T-cell (primary cell): ENCODE measurements around the gene GHRHR. TPM values are rescaled to one million over a fixed set of nuclear protein-coding genes. Genes with fewer than 3 reads are reported as not detected.

Experiments used
- ATAC-seq, 4 experiments: fragments of 200-7000 bp in 3 of 4; fragments of 150-1000 bp in 1 of 4; cut with Tn5 transposase; replicated peaks in 1 of 4; 1 replicate in 3 of 4; 2 replicates in 1 of 4; pipeline ENCODE4 v1.10.0; 2021; ENCODE audit warnings: moderate library complexity in 3 of 4, mild to moderate bottlenecking in 2 of 4, moderate number of reproducible peaks in 1 of 4
- CTCF ChIA-PET, 2 donors: fragments of 300-600 bp; sonication (Branson Sonifier 250); formaldehyde crosslinking; loops; one replicate each; lab custom pipeline; 2022; ENCODE audit warnings: antibody characterized with exemption in 2 of 2; lab: Charles Lee
- POLR2A ChIA-PET, 2 donors: fragments of 300-600 bp; sonication (Branson Sonifier 250); formaldehyde crosslinking; loops; one replicate each; lab custom pipeline; 2022; ENCODE audit warnings: antibody characterized with exemption in 2 of 2; lab: Charles Lee
- DNase-seq, 35 experiments: peaks; one replicate each; pipeline versions ENCODE4 v3.0.0 to v3.0.0-alpha.2; 2013 to 2023
- H3K27ac ChIP-seq: one replicate; pipeline ENCODE4 v1.5.1; 2013; ENCODE audit warnings: low read length
- H3K27me3 ChIP-seq, 2 experiments: replicated peaks in 1 of 2; 1 replicate in 1 of 2; 2 replicates in 1 of 2; pipeline versions ENCODE4 v1.6.1 to v1.7.0; 2013; ENCODE audit warnings: low read length in 1 of 2, mixed read lengths in 1 of 2; ENCODE audit not compliant: control insufficient read depth in 2 of 2, insufficient read depth in 2 of 2; ENCODE audit errors: extremely low read depth in 1 of 2
- H3K36me3 ChIP-seq, 2 donors: 1 replicate in 1 of 2; 2 replicates in 1 of 2; pipeline versions ENCODE4 v1.6.1 to v1.7.0; 2013; ENCODE audit warnings: low read length in 1 of 2; ENCODE audit not compliant: control insufficient read depth in 2 of 2, insufficient read depth in 1 of 2; ENCODE audit errors: extremely low read depth in 1 of 2
- H3K4me1 ChIP-seq, 2 experiments: 1 replicate in 1 of 2; 2 replicates in 1 of 2; pipeline versions ENCODE4 v1.6.1 to v1.7.0; 2013; ENCODE audit warnings: low read length in 2 of 2, mixed read lengths in 1 of 2; ENCODE audit not compliant: insufficient read depth in 2 of 2, control insufficient read depth in 1 of 2; ENCODE audit errors: extremely low read depth in 1 of 2
- H3K4me3 ChIP-seq, 2 donors: 1 replicate in 1 of 2; 2 replicates in 1 of 2; pipeline versions ENCODE4 v1.5.1 to v1.7.0; 2013; ENCODE audit warnings: mild to moderate bottlenecking in 2 of 2, low read length in 1 of 2, moderate library complexity in 1 of 2; ENCODE audit not compliant: control insufficient read depth in 1 of 2; ENCODE audit errors: extremely low read depth in 1 of 2
- H3K9me3 ChIP-seq: 2 replicates; pipeline ENCODE4 v1.7.0; 2013
- H3K27ac Mint-ChIP-seq, 2 donors: one replicate each; pipeline ENCODE4 v1.8.0; 2020 to 2021; ENCODE audit warnings: mild to moderate bottlenecking in 2 of 2, mixed read lengths in 2 of 2
- H3K27me3 Mint-ChIP-seq, 2 donors: one replicate each; pipeline ENCODE4 v1.8.0; 2021 to 2022; ENCODE audit warnings: mixed read lengths in 2 of 2
- H3K36me3 Mint-ChIP-seq: one replicate; pipeline ENCODE4 v1.8.0; 2021; ENCODE audit warnings: mixed read lengths
- H3K4me1 Mint-ChIP-seq, 3 donors: one replicate each; pipeline ENCODE4 v1.8.0; 2020 to 2022; ENCODE audit warnings: mixed read lengths in 3 of 3, mild to moderate bottlenecking in 1 of 3
- H3K4me3 Mint-ChIP-seq, 3 donors: one replicate each; pipeline ENCODE4 v1.8.0; 2020 to 2022; ENCODE audit warnings: mild to moderate bottlenecking in 3 of 3, mixed read lengths in 3 of 3, moderate library complexity in 3 of 3
- H3K9me3 Mint-ChIP-seq, 3 donors: one replicate each; pipeline ENCODE4 v1.8.0; 2020 to 2022; ENCODE audit warnings: mixed read lengths in 3 of 3
- WGBS: methylation state at CpG from one replicate; pipeline ENCODE4 v1.1.5; 2013; ENCODE audit warnings: missing lambda C conversion rate; ENCODE audit not compliant: insufficient coverage; 5-methylcytosine and 5-hydroxymethylcytosine counted together
- total RNA-seq, 35 experiments: library from RNA in 6 of 35; stranded (reverse) in 6 of 35; fragments of 120-200 nt in 1 of 35; gene quantifications; one replicate each; pipeline versions ENCODE4 v1.2.1 to v1.2.4 and lab custom pipeline; 2013 to 2026

The GHRHR gene
- total RNA-seq, 5 donors from 2014 or later (not counting 1 experiment from before 2014, with no cell fraction given), result not detected

- 82% methylated on average over 5 of the region's 7 CpGs for WGBS
- Mint-ChIP-seq H3K27me3 (peaks cover 13 to 16% of the 10 kb centered on the region in 2 donors), H3K4me1 (peaks cover 22 to 51% (median 30%) of the 10 kb centered on the region in 3 donors), H3K27ac (no peak overlapping the region), H3K4me3 (peak overlapping the region in 1 of 3 donors; percentile 57), H3K9me3 (no peaks in the 10 kb centered on the region), H3K36me3 (no peaks in the 10 kb centered on the region)
- Histone ChIP-seq H3K4me1 (peaks cover 5 to 29% of the 10 kb centered on the region in 2 experiments), H3K36me3 (no peaks in the 10 kb centered on the region), H3K4me3 (no peak overlapping the region), H3K27me3 (peaks cover 0 to 8% of the 10 kb centered on the region in 2 experiments), H3K9me3 (no peaks in the 10 kb centered on the region), H3K27ac (no peak overlapping the region)
- ChIA-PET POLR2A (no interaction called here), CTCF (interaction anchor here in 1 of 2 donors (0.6 kb wide), 1 partner anchor 32 kb away, joined by 3 read pairs; no protein-coding TSS in a partner anchor)
- DNase-seq, result peak in 2 of 35 experiments; percentile 3 to 22
- ATAC-seq, result peak in 2 of 4 experiments; percentile 37 to 83
Observed at GRCh38 chr7:31017032-31017675, 53.4 kb downstream of the GHRHR start.

- Mint-ChIP-seq H3K27me3 (peaks cover 13 to 16% of the 10 kb centered on the region in 2 donors), H3K4me1 (peaks cover 25 to 57% (median 32%) of the 10 kb centered on the region in 3 donors), H3K27ac (no peak overlapping the region), H3K9me3 (no peaks in the 10 kb centered on the region), H3K4me3 (peak overlapping the region in 1 of 3 donors; percentile 57), H3K36me3 (no peaks in the 10 kb centered on the region)
- peaks cover 0 to 8% of the 10 kb centered on the region in 2 experiments for H3K27me3 ChIP-seq
- no peak overlapping the region for H3K27ac ChIP-seq
- POLR2A ChIA-PET, result no interaction called here
- H3K4me1 ChIP-seq, result peaks cover 5 to 30% of the 10 kb centered on the region in 2 experiments
- H3K4me3 ChIP-seq, result no peak overlapping the region
- CTCF ChIA-PET, result interaction anchor here in 1 of 2 donors (0.6 to 0.7 kb wide), 2 partner anchors 33 kb away, joined by 3 read pairs; no protein-coding TSS in a partner anchor
- no peak for DNase-seq
- WGBS, result no CpG with 5 or more reads among the region's 5 CpGs
- no peaks in the 10 kb centered on the region for H3K36me3 ChIP-seq
- no peaks in the 10 kb centered on the region for H3K9me3 ChIP-seq
- peak in 1 of 4 experiments; percentile 46 for ATAC-seq
Observed at GRCh38 chr7:31017721-31018120, 54.0 kb downstream of the GHRHR start.

GRCh38 chr7:31019509-31019908 is 55.8 kb downstream of the GHRHR start:
- peaks cover 5 to 46% of the 10 kb centered on the region in 2 experiments for H3K4me1 ChIP-seq
- Mint-ChIP-seq H3K4me3 (peak overlapping the region in 1 of 3 donors; percentile 36), H3K27me3 (peaks cover 5 to 7% of the 10 kb centered on the region in 2 donors), H3K4me1 (peaks cover 40 to 75% (median 48%) of the 10 kb centered on the region in 3 donors), H3K36me3 (no peaks in the 10 kb centered on the region), H3K27ac (no peak overlapping the region), H3K9me3 (no peaks in the 10 kb centered on the region)
- DNase-seq, result no peak
- POLR2A ChIA-PET, result no interaction called here
- H3K9me3 ChIP-seq, result no peaks in the 10 kb centered on the region
- peaks cover 0 to 3% of the 10 kb centered on the region in 2 experiments for H3K27me3 ChIP-seq
- CTCF ChIA-PET, result interaction anchor here in 1 of 2 donors (0.9 kb wide), 1 partner anchor 14 kb away, joined by 3 read pairs; no protein-coding TSS in a partner anchor
- WGBS, result no CpG with 5 or more reads among the region's 1 CpG
- no peaks in the 10 kb centered on the region for H3K36me3 ChIP-seq
- H3K27ac ChIP-seq, result no peak overlapping the region
- no peak overlapping the region for H3K4me3 ChIP-seq
- ATAC-seq, result no peak

GRCh38 chr7:31020161-31020560 is 56.4 kb downstream of the GHRHR start:
- peaks cover 43 to 76% (median 52%) of the 10 kb centered on the region in 3 donors for H3K4me1 Mint-ChIP-seq
- Histone ChIP-seq H3K4me1 (peaks cover 5 to 50% of the 10 kb centered on the region in 2 experiments), H3K9me3 (no peaks in the 10 kb centered on the region), H3K36me3 (no peaks in the 10 kb centered on the region), H3K27me3 (peaks cover 0 to 2% of the 10 kb centered on the region in 2 experiments), H3K4me3 (no peak overlapping the region), H3K27ac (no peak overlapping the region)
- 86% methylated on average over 1 of the region's 3 CpGs for WGBS
- no peaks in the 10 kb centered on the region for H3K36me3 Mint-ChIP-seq
- CTCF ChIA-PET, result interaction anchor here in 1 of 2 donors (0.9 kb wide), 1 partner anchor 13 kb away, joined by 3 read pairs; no protein-coding TSS in a partner anchor
- H3K9me3 Mint-ChIP-seq, result no peaks in the 10 kb centered on the region
- H3K27me3 Mint-ChIP-seq, result peaks cover 4 to 5% of the 10 kb centered on the region in 2 donors
- ATAC-seq, result no peak
- no peak overlapping the region for H3K27ac Mint-ChIP-seq
- no peak for DNase-seq
- POLR2A ChIA-PET, result no interaction called here
- H3K4me3 Mint-ChIP-seq, result peak overlapping the region in 1 of 3 donors; percentile 36

- H3K4me3 ChIP-seq, result no peak overlapping the region
- Mint-ChIP-seq H3K4me3 (peak overlapping the region in 1 of 3 donors; percentile 36), H3K27me3 (peaks cover 4% of the 10 kb centered on the region in 2 donors), H3K27ac (no peak overlapping the region), H3K4me1 (peaks cover 43 to 75% (median 52%) of the 10 kb centered on the region in 3 donors), H3K9me3 (no peaks in the 10 kb centered on the region), H3K36me3 (no peaks in the 10 kb centered on the region)
- no peak for DNase-seq
- no CpG with 5 or more reads among the region's 3 CpGs for WGBS
- H3K27ac ChIP-seq, result no peak overlapping the region
- no peaks in the 10 kb centered on the region for H3K27me3 ChIP-seq
- H3K4me1 ChIP-seq, result peaks cover 5 to 50% of the 10 kb centered on the region in 2 experiments
- CTCF ChIA-PET, result no interaction called here
- no peak for ATAC-seq
- POLR2A ChIA-PET, result no interaction called here
- no peaks in the 10 kb centered on the region for H3K36me3 ChIP-seq
- no peaks in the 10 kb centered on the region for H3K9me3 ChIP-seq
Observed at GRCh38 chr7:31020652-31021051, 56.9 kb downstream of the GHRHR start.

GRCh38 chr7:31022117-31022516 is 58.4 kb downstream of the GHRHR start:
- H3K27ac ChIP-seq, result no peak overlapping the region
- Mint-ChIP-seq H3K27ac (no peak overlapping the region), H3K9me3 (no peaks in the 10 kb centered on the region), H3K4me1 (peaks cover 43 to 77% (median 52%) of the 10 kb centered on the region in 3 donors), H3K36me3 (no peaks in the 10 kb centered on the region), H3K4me3 (no peak overlapping the region), H3K27me3 (peaks cover 0 to 9% of the 10 kb centered on the region in 2 donors)
- ChIA-PET POLR2A (no interaction called here), CTCF (no interaction called here)
- 100% methylated on average over 1 of the region's 4 CpGs for WGBS
- H3K4me3 ChIP-seq, result no peak overlapping the region
- DNase-seq, result no peak
- H3K36me3 ChIP-seq, result no peaks in the 10 kb centered on the region
- ATAC-seq, result no peak
- H3K4me1 ChIP-seq, result peaks cover 5 to 49% of the 10 kb centered on the region in 2 experiments
- peaks cover 0 to 5% of the 10 kb centered on the region in 2 experiments for H3K27me3 ChIP-seq
- no peaks in the 10 kb centered on the region for H3K9me3 ChIP-seq
